Mammary epithelial cell (primary cell): ENCODE results near the gene USE1.

Source experiments
- CTCF ChIP-seq, 2 donors: IDR thresholded peaks in 1 of 2; conservative IDR thresholded peaks in 1 of 2; 2 replicates each; pipeline ENCODE4 v1.5.1; 2011 to 2012; ENCODE audit warnings: inconsistent platforms in 2 of 2, low read length in 2 of 2, mild to moderate bottlenecking in 2 of 2, control low read depth in 1 of 2, low read depth in 1 of 2; ENCODE audit not compliant: insufficient read depth in 1 of 2; ENCODE audit errors: extremely low read depth in 1 of 2
- EZH2 ChIP-seq: IDR thresholded peaks from 2 replicates; pipeline ENCODE4 v1.6.1; 2012; ENCODE audit warnings: low read length, inconsistent platforms, borderline replicate concordance

DNA sequence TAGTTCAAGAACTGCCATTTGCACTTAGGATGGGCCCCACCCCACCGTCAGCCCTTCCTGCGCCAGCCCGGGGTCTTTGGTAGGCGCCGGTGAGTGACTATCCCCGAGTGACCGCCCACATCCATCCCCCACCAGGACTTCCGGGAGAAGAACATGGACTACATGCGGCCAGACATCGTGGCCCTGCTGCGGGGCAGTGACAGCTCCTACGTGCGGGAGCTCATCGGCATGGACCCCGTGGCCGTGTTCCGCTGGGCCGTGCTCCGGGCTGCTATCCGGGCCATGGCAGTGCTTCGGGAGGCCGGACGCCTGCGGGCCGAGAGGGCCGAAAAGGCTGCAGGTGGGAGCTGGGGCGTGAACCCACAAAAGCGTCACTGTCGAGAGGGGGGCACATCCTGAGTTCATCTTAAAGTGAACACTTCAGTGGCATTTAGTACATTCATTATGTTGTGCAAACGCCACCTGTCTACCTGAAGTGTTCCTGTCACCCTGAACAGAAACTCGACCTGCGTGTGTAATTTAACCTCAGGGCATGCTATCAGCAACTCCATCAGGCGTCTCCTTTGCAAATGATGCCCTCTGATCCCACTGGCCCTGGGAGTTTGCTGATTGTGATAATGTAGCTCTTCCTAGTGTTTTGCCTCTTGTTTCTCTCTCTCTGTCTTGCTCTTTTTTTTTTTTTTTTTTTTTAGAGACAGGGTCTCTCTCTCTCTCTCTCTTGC lies 42.4 kb upstream of the USE1 start:
- TF ChIP-seq CTCF (conservative IDR thresholded peaks at IDR 0.05 in 1 of 2, IDR thresholded peaks at IDR 0.05 in 1 of 2; ENCODE audit: extremely low read depth in 1 of 2, insufficient read depth in 1 of 2, low read depth in 1 of 2, low read length in 2 of 2) = no peak
- no peak for TF ChIP-seq EZH2
